SU-DHL-6 (cell line): Measurements from ENCODE around the gene PLCB1.

Experiments used
- CTCF ChIP-seq: fragments of 200-600 bp; sonication (generic); IDR thresholded peaks from one replicate; pipeline ENCODE4 v1.5.1; 2017; ENCODE audit warnings: antibody characterized with exemption, mild to moderate bottlenecking, low read length, moderate library complexity; ENCODE audit not compliant: insufficient read depth, poor library complexity, severe bottlenecking
- EZH2phosphoT487 ChIP-seq: fragments of 200-600 bp; sonication (generic), shearing (Covaris generic); conservative IDR thresholded peaks from 2 replicates; pipeline ENCODE4 v1.6.1; 2018; ENCODE audit warnings: mild to moderate bottlenecking, antibody characterized with exemption, low read length, moderate library complexity, mixed read lengths

GRCh38 chr20:8116067-8116811 lies 15.8 kb upstream of the PLCB1 start:
- TF ChIP-seq CTCF = no peak
- no peak for TF ChIP-seq EZH2phosphoT487
